Colonic mucosa (tissue), 4 donors: ENCODE results near the gene ADAD2. TPM values are rescaled to one million over a fixed set of nuclear protein-coding genes. Genes with fewer than 3 reads are reported as not detected.

Source experiments
- DNase-seq: peaks from one replicate; pipeline ENCODE4 v3.0.0-alpha.2; 2020
- H3K27ac ChIP-seq: fragments of 200-600 bp; one replicate; pipeline ENCODE4 v1.8.0; 2021
- H3K27me3 ChIP-seq: fragments of 200-600 bp; one replicate; pipeline ENCODE4 v1.8.0; 2021
- H3K36me3 ChIP-seq: fragments of 200-600 bp; one replicate; pipeline ENCODE4 v1.8.0; 2021
- H3K4me1 ChIP-seq: fragments of 200-600 bp; one replicate; pipeline ENCODE4 v1.8.0; 2021; ENCODE audit warnings: mild to moderate bottlenecking
- H3K4me3 ChIP-seq: fragments of 200-600 bp; one replicate; pipeline ENCODE4 v1.8.0; 2021
- H3K9ac ChIP-seq, 2 donors: one replicate each; pipeline ENCODE4 v1.7.0; 2013; ENCODE audit warnings: control low read depth in 2 of 2, low read depth in 2 of 2, low read length in 2 of 2
- H3K9me3 ChIP-seq: fragments of 200-600 bp; one replicate; pipeline ENCODE4 v1.8.0; 2021
- intact Hi-C: fragments of 100-400 bp; cut with DNase I; formaldehyde crosslinking; loops from one replicate; pipeline ENCODE4 v1.14.1; 2022
- total RNA-seq, 2 donors: library from RNA; stranded (reverse); fragmentation: NEBNext Ultra II Directional in 1 of 2; extraction: Animal tissue kit (Norgen Biotek cat#: 25700) in 1 of 2; gene quantifications; one replicate each; pipeline ENCODE4 v1.2.1, GENCODE V29; 2021
- TF ChIP-seq, protein P1 (sequence below): fragments of 200-600 bp; IDR thresholded peaks from one replicate; pipeline ENCODE4 v1.8.0; 2022; ENCODE audit warnings: antibody characterized with exemption, mild to moderate bottlenecking
- donor health status: healthy.
- donor health status: DM: no; HTN: no; CAD: no.
- donor health status: DM: no; HTN: no; CAD: no.

Gene ADAD2
- total RNA-seq, 2 donors from 2014 or later = not detected

DNA sequence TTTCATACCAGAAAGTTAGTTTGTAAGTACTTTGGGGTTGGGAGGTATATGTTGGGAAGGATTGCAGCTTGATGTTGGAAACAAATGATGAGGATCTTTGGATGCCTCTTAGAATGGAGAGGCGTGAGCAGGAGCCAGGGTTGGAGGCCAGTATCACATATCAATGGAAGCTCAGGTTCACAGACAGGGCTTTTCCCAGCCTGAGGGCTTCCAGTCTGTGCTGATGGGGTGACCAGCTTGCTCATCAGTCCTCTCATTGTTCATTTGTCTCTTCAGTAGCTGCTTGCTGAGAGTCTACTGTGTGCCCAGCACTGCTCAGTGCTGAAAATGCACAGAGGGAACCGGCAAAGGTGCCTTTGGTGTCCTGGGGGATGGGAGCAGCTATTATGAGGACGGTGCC is 40.0 kb upstream of the ADAD2 start:
- no peak overlapping the region for H3K4me3 ChIP-seq
- H3K27me3 ChIP-seq = no peaks in the 10 kb centered on the region
- H3K27ac ChIP-seq = no peak overlapping the region
- H3K4me1 ChIP-seq = no peaks in the 10 kb centered on the region
- TF ChIP-seq, protein P1, sequence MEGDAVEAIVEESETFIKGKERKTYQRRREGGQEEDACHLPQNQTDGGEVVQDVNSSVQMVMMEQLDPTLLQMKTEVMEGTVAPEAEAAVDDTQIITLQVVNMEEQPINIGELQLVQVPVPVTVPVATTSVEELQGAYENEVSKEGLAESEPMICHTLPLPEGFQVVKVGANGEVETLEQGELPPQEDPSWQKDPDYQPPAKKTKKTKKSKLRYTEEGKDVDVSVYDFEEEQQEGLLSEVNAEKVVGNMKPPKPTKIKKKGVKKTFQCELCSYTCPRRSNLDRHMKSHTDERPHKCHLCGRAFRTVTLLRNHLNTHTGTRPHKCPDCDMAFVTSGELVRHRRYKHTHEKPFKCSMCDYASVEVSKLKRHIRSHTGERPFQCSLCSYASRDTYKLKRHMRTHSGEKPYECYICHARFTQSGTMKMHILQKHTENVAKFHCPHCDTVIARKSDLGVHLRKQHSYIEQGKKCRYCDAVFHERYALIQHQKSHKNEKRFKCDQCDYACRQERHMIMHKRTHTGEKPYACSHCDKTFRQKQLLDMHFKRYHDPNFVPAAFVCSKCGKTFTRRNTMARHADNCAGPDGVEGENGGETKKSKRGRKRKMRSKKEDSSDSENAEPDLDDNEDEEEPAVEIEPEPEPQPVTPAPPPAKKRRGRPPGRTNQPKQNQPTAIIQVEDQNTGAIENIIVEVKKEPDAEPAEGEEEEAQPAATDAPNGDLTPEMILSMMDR = no peak
- H3K9me3 ChIP-seq = no peaks in the 10 kb centered on the region
- intact Hi-C loops = no loop called here
- no peaks in the 10 kb centered on the region for H3K36me3 ChIP-seq
- DNase-seq = no peak
- H3K9ac ChIP-seq = no peak overlapping the region

DNA sequence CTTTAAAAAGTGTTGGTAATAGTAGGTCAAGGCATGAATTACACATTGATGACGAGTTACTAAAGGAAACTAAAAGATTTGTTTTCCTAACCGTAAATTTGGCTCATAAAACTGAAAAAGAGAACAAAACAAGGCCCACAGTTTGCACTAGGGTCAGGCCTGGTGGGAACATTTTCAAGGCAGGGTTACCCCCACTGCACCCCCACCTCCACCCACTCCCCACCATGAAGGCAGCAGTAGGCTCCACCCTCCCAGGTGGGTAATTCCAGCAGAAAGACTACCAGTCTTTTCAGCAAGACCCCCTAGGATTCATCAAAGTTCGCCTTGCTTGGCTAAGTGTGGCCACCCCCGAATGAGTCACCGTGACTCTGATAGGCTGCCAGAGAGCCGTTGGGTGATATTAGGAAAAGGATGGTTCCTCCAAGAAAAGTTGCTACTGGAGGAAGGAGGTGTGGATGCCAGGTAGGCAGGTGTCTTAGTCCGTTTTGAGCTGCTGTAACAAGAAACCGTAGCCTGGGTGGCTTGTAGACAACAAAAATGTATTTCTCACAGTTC is 37.2 kb upstream of the ADAD2 start:
- Histone ChIP-seq H3K27me3 (no peaks in the 10 kb centered on the region), H3K27ac (no peak overlapping the region), H3K4me1 (no peaks in the 10 kb centered on the region), H3K9me3 (no peaks in the 10 kb centered on the region), H3K36me3 (no peaks in the 10 kb centered on the region), H3K4me3 (no peak overlapping the region), H3K9ac (no peak overlapping the region)
- TF ChIP-seq, protein P1 = no peak
- DNase-seq = no peak
- intact Hi-C loops = no loop called here

DNA sequence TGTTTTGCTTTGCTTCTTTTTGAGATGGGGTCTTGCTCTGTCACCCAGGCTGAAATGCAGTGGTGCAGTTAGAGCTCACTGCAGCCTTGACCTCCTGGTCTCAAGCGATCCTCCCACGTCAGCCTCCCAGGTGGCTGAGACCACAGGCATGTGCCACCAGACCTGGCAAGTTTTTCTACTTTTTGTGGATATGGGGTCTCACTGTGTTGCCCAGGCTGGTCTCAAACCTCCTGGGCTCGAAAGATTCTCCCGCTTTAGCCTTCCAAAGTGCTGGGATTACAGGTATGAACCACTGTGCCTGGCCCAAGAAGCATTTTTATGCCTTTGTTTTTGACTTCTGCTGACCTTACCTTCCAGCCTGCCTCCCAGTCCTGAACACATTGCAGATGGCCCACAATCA is 35.7 kb upstream of the ADAD2 start:
- no peak overlapping the region for H3K4me3 ChIP-seq
- no peak overlapping the region for H3K27ac ChIP-seq
- TF ChIP-seq, protein P1 = no peak
- H3K36me3 ChIP-seq = no peaks in the 10 kb centered on the region
- intact Hi-C loops = no loop called here
- no peak for DNase-seq
- H3K9me3 ChIP-seq = no peaks in the 10 kb centered on the region
- H3K27me3 ChIP-seq = no peaks in the 10 kb centered on the region
- H3K9ac ChIP-seq = no peak overlapping the region
- H3K4me1 ChIP-seq = no peaks in the 10 kb centered on the region

DNA sequence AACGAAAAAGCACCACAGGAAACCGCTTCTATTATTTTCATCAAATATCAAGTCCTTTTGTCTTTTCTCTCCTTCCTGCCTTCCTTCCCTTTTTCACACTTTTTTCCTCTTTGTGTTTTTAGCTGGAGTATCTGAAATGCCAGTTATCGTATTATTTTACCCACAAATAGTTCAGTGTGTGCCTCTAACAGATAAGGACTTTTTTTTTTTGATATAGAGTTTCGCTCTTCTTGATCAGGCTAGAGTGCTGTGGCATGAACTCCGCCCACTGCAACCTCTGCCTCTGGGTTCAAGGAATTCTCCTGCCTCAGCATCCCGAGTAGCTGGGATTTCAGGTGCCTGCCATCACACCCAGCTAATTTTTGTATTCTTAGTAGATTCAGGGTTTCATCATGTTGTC is 35.2 kb upstream of the ADAD2 start:
- H3K27me3 ChIP-seq = no peaks in the 10 kb centered on the region
- no peak overlapping the region for H3K27ac ChIP-seq
- H3K9me3 ChIP-seq = no peaks in the 10 kb centered on the region
- no peak overlapping the region for H3K9ac ChIP-seq
- intact Hi-C loops = no loop called here
- no peak overlapping the region for H3K4me3 ChIP-seq
- H3K4me1 ChIP-seq = no peaks in the 10 kb centered on the region
- DNase-seq = no peak
- TF ChIP-seq, protein P1 = no peak
- no peaks in the 10 kb centered on the region for H3K36me3 ChIP-seq

DNA sequence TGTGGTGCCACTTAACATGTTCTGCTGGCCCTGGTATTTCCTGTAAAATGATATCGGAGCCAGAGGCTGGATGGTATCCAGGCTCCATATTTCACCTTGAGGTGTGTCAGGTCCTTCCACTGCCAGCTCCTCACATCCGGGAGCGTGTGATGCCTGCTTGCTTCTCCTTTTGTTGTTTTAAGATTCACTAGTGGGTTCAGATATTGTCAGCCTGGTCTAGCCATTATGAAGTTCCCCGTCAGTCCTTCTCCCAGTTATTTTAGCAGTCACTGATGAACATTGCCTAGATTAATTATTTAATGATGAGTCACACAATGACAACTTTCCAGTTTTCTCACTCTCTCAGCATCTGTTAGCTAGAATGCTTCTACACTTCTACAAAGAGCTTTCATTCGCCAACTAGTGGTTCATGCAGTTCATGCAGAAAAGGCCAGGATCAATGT is 34.6 kb upstream of the ADAD2 start:
- no peaks in the 10 kb centered on the region for H3K4me1 ChIP-seq
- H3K36me3 ChIP-seq = no peaks in the 10 kb centered on the region
- no peak overlapping the region for H3K27ac ChIP-seq
- no peak overlapping the region for H3K9ac ChIP-seq
- H3K27me3 ChIP-seq = no peaks in the 10 kb centered on the region
- no peaks in the 10 kb centered on the region for H3K9me3 ChIP-seq
- intact Hi-C loops = no loop called here
- DNase-seq = no peak
- TF ChIP-seq, protein P1 = no peak
- no peak overlapping the region for H3K4me3 ChIP-seq

DNA sequence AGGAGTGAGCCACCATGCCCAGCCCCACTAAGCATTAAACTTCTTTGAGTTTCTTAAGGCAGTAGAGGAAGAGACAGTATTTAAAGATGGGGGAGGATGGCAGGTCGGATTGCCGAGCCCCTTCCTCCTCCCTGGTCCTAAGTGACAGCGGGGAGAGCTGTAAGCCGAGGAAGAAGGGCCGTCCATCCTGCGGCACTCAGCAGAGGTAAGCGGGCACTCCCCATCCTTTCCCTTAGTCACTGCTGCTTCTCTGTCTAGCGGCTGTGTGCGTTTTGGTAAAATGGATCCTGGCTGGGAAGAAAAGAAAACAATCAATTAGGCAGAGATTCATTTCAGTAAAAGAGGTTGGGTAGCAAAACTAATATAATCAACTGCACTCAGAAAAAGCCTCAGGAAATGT is 31.9 kb upstream of the ADAD2 start:
- DNase-seq = no peak
- Histone ChIP-seq H3K9me3 (no peaks in the 10 kb centered on the region), H3K27ac (no peak overlapping the region), H3K4me3 (no peak overlapping the region), H3K36me3 (no peaks in the 10 kb centered on the region), H3K4me1 (no peaks in the 10 kb centered on the region), H3K9ac (no peak overlapping the region), H3K27me3 (no peaks in the 10 kb centered on the region)
- TF ChIP-seq, protein P1 = no peak
- intact Hi-C loops = no loop called here
